Fibroblast of the aortic adventitia (primary cell): ENCODE results near the gene EVI2A. TPM values are rescaled to one million over a fixed set of nuclear protein-coding genes. Genes with fewer than 3 reads are reported as not detected.

Source experiments
- DNase-seq: peaks from one replicate; pipeline ENCODE4 v3.0.0-alpha.2; 2010; ENCODE audit warnings: low read depth
- H3K4me3 ChIP-seq: 2 replicates; pipeline ENCODE4 v1.5.1; 2011; ENCODE audit warnings: low read depth, mild to moderate bottlenecking, control low read depth, low read length, moderate library complexity
- total RNA-seq: library from RNA; depleted of rRNA; stranded (reverse); fragments of >200 nt; gene quantifications from 2 replicates; pipeline ENCODE4 v1.2.3, GENCODE V29; 2012; ENCODE audit warnings: low replicate concordance
- TF ChIP-seq, protein P1 (sequence below): IDR thresholded peaks from 2 replicates; pipeline ENCODE4 v1.5.1; 2011; ENCODE audit warnings: mild to moderate bottlenecking, low read length, control low read depth, inconsistent platforms; ENCODE audit not compliant: insufficient read depth

Gene EVI2A
- total RNA-seq, 1 donor = 9.9 TPM

- H3K4me3 ChIP-seq = no peak overlapping the region
- DNase-seq = no peak
- TF ChIP-seq, protein P1, sequence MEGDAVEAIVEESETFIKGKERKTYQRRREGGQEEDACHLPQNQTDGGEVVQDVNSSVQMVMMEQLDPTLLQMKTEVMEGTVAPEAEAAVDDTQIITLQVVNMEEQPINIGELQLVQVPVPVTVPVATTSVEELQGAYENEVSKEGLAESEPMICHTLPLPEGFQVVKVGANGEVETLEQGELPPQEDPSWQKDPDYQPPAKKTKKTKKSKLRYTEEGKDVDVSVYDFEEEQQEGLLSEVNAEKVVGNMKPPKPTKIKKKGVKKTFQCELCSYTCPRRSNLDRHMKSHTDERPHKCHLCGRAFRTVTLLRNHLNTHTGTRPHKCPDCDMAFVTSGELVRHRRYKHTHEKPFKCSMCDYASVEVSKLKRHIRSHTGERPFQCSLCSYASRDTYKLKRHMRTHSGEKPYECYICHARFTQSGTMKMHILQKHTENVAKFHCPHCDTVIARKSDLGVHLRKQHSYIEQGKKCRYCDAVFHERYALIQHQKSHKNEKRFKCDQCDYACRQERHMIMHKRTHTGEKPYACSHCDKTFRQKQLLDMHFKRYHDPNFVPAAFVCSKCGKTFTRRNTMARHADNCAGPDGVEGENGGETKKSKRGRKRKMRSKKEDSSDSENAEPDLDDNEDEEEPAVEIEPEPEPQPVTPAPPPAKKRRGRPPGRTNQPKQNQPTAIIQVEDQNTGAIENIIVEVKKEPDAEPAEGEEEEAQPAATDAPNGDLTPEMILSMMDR = no peak
Observed at GRCh38 chr17:31269036-31269577, 52.3 kb downstream of the EVI2A start.

Other genes starting within 250 kb of the EVI2A start
- gene NF1, start 226.6 kb downstream of the EVI2A start, total RNA-seq = 59.3 and 79.7 TPM in 2 replicates
- gene OMG, start 24.4 kb downstream of the EVI2A start, total RNA-seq = 0.63 and 3.9 TPM in 2 replicates
- gene EVI2B, start 7.6 kb downstream of the EVI2A start, total RNA-seq = 0.54 and 1.1 TPM in 2 replicates
- 0.09 and 0.74 TPM in 2 replicates for gene RAB11FIP4, start 70.1 kb upstream of the EVI2A start, total RNA-seq